ENCODE results near the gene NUDT2.
"Not testable (repeated sequence)": the region's sequence is repeated elsewhere in the genome, so short reads cannot be mapped to it uniquely, and the experiment has no call there.

The NUDT2 gene

GRCh38 chr9:34366365-34366764 lies 37.0 kb downstream of the NUDT2 start:
- no peak overlapping the region for H3K27ac ChIP-seq (ENCODE audit: extremely low read depth, low read depth, low read length)
- POLR2A ChIA-PET: no interaction called here
- no peaks in the 10 kb centered on the region for H3K9me3 ChIP-seq (ENCODE audit: control insufficient read depth, insufficient read depth, low read depth, low read length)
- CTCF ChIA-PET: interaction anchor here (1.3 to 1.4 kb wide), 2 partner anchors 13 to 34 kb away, joined by 4 to 9 read pairs; no protein-coding TSS in a partner anchor
- no peak for TF ChIP-seq ZNF223 (tag by site-specific recombination; IDR thresholded peaks at IDR 0.05)
- no peak for TF ChIP-seq ZNF449 (tag by site-specific recombination; IDR thresholded peaks at IDR 0.05)
- TF ChIP-seq TCF7L2 (IDR thresholded peaks at IDR 0.05; ENCODE audit: borderline replicate concordance, low read depth, low read length): no peak
- no peak for TF ChIP-seq ZNF514 (tag by site-specific recombination; IDR thresholded peaks at IDR 0.05)
- TF ChIP-seq ZNF621 (tag by site-specific recombination; IDR thresholded peaks at IDR 0.05): no peak
- TF ChIP-seq, protein P1, sequence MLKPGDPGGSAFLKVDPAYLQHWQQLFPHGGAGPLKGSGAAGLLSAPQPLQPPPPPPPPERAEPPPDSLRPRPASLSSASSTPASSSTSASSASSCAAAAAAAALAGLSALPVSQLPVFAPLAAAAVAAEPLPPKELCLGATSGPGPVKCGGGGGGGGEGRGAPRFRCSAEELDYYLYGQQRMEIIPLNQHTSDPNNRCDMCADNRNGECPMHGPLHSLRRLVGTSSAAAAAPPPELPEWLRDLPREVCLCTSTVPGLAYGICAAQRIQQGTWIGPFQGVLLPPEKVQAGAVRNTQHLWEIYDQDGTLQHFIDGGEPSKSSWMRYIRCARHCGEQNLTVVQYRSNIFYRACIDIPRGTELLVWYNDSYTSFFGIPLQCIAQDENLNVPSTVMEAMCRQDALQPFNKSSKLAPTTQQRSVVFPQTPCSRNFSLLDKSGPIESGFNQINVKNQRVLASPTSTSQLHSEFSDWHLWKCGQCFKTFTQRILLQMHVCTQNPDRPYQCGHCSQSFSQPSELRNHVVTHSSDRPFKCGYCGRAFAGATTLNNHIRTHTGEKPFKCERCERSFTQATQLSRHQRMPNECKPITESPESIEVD (tag by site-specific recombination; IDR thresholded peaks at IDR 0.05): no peak
- no peak for TF ChIP-seq ZNF155 (tag by site-specific recombination; IDR thresholded peaks at IDR 0.05)
- TF ChIP-seq ZBTB8A (tag by site-specific recombination; IDR thresholded peaks at IDR 0.05): no peak
- TF ChIP-seq ZNF138 (tag by site-specific recombination; IDR thresholded peaks at IDR 0.05; ENCODE audit: borderline replicate concordance): no peak
- no peak for TF ChIP-seq ATF2 (tag by site-specific recombination; IDR thresholded peaks at IDR 0.05; ENCODE audit: low read depth)
- H3K36me3 ChIP-seq (ENCODE audit: control insufficient read depth in 2 of 2, insufficient read depth in 1 of 2, low read length in 2 of 2): peaks cover 0 to 23% of the 10 kb centered on the region in 2 experiments; a peak in 1 of 3 replicates
- H3K4me3 ChIP-seq (ENCODE audit: low read depth, low read length): no peak overlapping the region
- no peaks in the 10 kb centered on the region for H3K4me1 ChIP-seq (ENCODE audit: control insufficient read depth, insufficient read depth, low read length)

DNA sequence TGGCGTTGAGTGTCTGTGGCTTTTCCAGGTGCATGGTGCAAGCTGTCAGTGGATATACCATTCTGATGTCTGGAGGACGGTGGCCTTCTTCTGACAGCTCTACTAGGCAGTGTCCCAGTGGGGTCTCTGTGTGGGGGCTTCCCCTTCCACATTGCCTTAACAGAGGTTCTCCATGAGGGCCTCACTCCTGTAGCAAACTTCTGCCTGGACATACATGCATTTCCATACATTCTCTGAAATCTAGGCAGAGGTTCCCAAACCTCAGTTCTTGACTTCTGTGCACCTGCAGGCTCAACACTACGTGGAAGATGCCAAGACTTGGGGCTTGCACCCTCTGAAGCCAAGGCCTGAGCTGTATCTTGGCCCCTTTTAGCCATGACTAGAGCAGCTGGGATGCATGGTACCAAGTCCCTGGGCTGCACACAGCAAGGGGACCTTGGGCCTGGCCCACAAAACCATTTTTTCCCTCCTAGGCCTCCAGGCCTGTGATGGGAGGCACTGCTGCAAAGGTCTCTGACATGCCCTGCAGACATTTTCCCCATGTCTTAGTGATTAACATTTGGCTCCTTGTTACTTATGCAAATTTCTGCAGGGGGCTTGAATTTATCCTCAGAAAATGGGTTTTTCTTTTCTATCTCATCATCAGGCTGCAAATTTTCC lies 38.5 kb downstream of the NUDT2 start:
- H3K36me3 ChIP-seq (ENCODE audit: control insufficient read depth in 2 of 2, insufficient read depth in 1 of 2, low read length in 2 of 2): peaks cover 0 to 36% of the 10 kb centered on the region in 2 experiments; a peak in 1 of 3 replicates
- CTCF ChIA-PET; H3K9me3 ChIP-seq (ENCODE audit: control insufficient read depth, insufficient read depth, low read depth, low read length); H3K4me1 ChIP-seq (ENCODE audit: control insufficient read depth, insufficient read depth, low read length); POLR2A ChIA-PET; H3K4me3 ChIP-seq (ENCODE audit: low read depth, low read length); H3K27ac ChIP-seq (ENCODE audit: extremely low read depth, low read depth, low read length): not testable (repeated sequence)
- peak; percentile 92 for TF ChIP-seq ZNF585B (tag by site-specific recombination; IDR thresholded peaks at IDR 0.05)

GRCh38 chr9:34368796-34369195 lies 39.4 kb downstream of the NUDT2 start:
- H3K4me1 ChIP-seq (ENCODE audit: control insufficient read depth, insufficient read depth, low read length); POLR2A ChIA-PET; H3K27ac ChIP-seq (ENCODE audit: extremely low read depth, low read depth, low read length); H3K9me3 ChIP-seq (ENCODE audit: control insufficient read depth, insufficient read depth, low read depth, low read length); H3K4me3 ChIP-seq (ENCODE audit: low read depth, low read length): not testable (repeated sequence)
- CTCF ChIA-PET: interaction anchor here (0.7 kb wide), 1 partner anchor 10 kb away, joined by 3 read pairs; no protein-coding TSS in a partner anchor
- H3K36me3 ChIP-seq (ENCODE audit: control insufficient read depth in 2 of 2, insufficient read depth in 1 of 2, low read length in 2 of 2): peaks cover 0 to 36% of the 10 kb centered on the region in 2 experiments; a peak in 1 of 3 replicates

DNA sequence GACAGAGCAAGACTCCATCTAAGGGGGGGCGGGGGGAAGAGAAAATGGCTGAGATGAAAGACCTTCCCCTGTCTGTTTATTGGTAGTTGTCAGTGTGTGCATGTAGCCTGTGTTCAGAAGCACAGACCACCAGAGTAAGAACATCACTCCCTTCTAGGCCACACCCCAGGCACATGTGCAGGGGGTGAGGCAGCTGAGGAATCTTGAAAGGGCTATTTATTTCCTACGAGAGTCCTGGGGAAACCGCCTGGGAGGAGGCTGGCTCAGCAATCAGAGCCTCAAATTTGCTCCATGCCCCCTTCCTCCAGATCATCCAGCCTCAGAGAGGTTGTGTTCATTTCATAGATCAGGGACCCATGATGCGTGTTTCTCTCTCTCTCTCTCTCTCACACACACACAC lies 40.3 kb downstream of the NUDT2 start:
- no peaks in the 10 kb centered on the region for H3K9me3 ChIP-seq (ENCODE audit: control insufficient read depth, insufficient read depth, low read depth, low read length)
- POLR2A ChIA-PET: no interaction called here
- CTCF ChIA-PET: no interaction called here
- H3K27ac ChIP-seq (ENCODE audit: extremely low read depth, low read depth, low read length): no peak overlapping the region
- H3K4me1 ChIP-seq (ENCODE audit: control insufficient read depth, insufficient read depth, low read length): no peaks in the 10 kb centered on the region
- no peak overlapping the region for H3K4me3 ChIP-seq (ENCODE audit: low read depth, low read length)
- no peak for TF ChIP-seq ZNF76 (tag by site-specific recombination; IDR thresholded peaks at IDR 0.05; ENCODE audit: borderline replicate concordance, low read depth)
- no peak for TF ChIP-seq ZSCAN30 (tag by site-specific recombination; IDR thresholded peaks at IDR 0.05)
- no peak for TF ChIP-seq GLI2 (tag by site-specific recombination; IDR thresholded peaks at IDR 0.05; ENCODE audit: borderline replicate concordance, low read depth)
- TF ChIP-seq ZNF239 (tag by site-specific recombination; IDR thresholded peaks at IDR 0.05): no peak
- no peak for TF ChIP-seq ZNF404 (tag by site-specific recombination; IDR thresholded peaks at IDR 0.05)
- TF ChIP-seq ZNF707 (tag by site-specific recombination; IDR thresholded peaks at IDR 0.05): no peak
- H3K36me3 ChIP-seq (ENCODE audit: control insufficient read depth in 2 of 2, insufficient read depth in 1 of 2, low read length in 2 of 2): peaks cover 0 to 36% of the 10 kb centered on the region in 2 experiments; a peak in 1 of 3 replicates

All from HEK293 (cell line).